Spleen (tissue), 11 donors: ENCODE data around the gene BET1L. TPM values are rescaled to one million over a fixed set of nuclear protein-coding genes. Genes with fewer than 3 reads are reported as not detected.
"Not testable (repeated sequence)": the region's sequence is repeated elsewhere in the genome, so short reads cannot be mapped to it uniquely, and the experiment has no call there.

Source experiments
- DNase-seq: peaks from one replicate; pipeline ENCODE4 v3.0.0-alpha.2; 2020
- H3K27ac ChIP-seq, 8 donors: fragments of 200-600 bp; sonication (generic) in 7 of 8; 1 replicate in 4 of 8; 2 replicates in 4 of 8; pipeline versions ENCODE4 v1.5.0 to v1.8.0; 2016 to 2021; ENCODE audit warnings: inconsistent platforms in 4 of 8, mild to moderate bottlenecking in 4 of 8, moderate library complexity in 1 of 8
- H3K27me3 ChIP-seq, 7 donors: fragments of 200-600 bp; sonication (generic) in 6 of 7; replicated peaks in 1 of 7; 1 replicate in 4 of 7; 2 replicates in 3 of 7; pipeline versions ENCODE4 v1.5.0 to v1.8.0; 2016 to 2021; ENCODE audit warnings: inconsistent platforms in 3 of 7, mild to moderate bottlenecking in 1 of 7
- H3K36me3 ChIP-seq, 6 donors: fragments of 200-600 bp; sonication (generic) in 5 of 6; 1 replicate in 4 of 6; 2 replicates in 2 of 6; pipeline versions ENCODE4 v1.5.0 to v1.8.0; 2016 to 2021; ENCODE audit warnings: inconsistent platforms in 2 of 6
- H3K4me1 ChIP-seq, 6 donors: fragments of 200-600 bp; sonication (generic) in 5 of 6; 1 replicate in 3 of 6; 2 replicates in 3 of 6; pipeline versions ENCODE4 v1.5.0 to v1.8.0; 2016 to 2021; ENCODE audit warnings: inconsistent platforms in 3 of 6
- H3K4me3 ChIP-seq, 8 donors: fragments of 200-600 bp; sonication (generic) in 7 of 8; 1 replicate in 4 of 8; 2 replicates in 4 of 8; pipeline versions ENCODE4 v1.5.0 to v1.8.0; 2016 to 2021; ENCODE audit warnings: inconsistent platforms in 4 of 8, mild to moderate bottlenecking in 4 of 8, moderate library complexity in 2 of 8
- H3K9me3 ChIP-seq, 8 donors: fragments of 200-600 bp; sonication (generic) in 7 of 8; 1 replicate in 4 of 8; 2 replicates in 4 of 8; pipeline versions ENCODE4 v1.5.0 to v1.8.0; 2016 to 2021; ENCODE audit warnings: inconsistent platforms in 4 of 8
- CTCF ChIP-seq, 11 experiments: fragments of 200-600 bp in 7 of 11; fragments of 450-650 bp in 4 of 11; sonication (generic) in 4 of 11; IDR thresholded peaks in 8 of 11; conservative IDR thresholded peaks in 3 of 11; 1 replicate in 7 of 11; 2 replicates in 4 of 11; pipeline versions ENCODE4 v1.4.0 to v1.8.0; 2016 to 2021; ENCODE audit warnings: antibody characterized with exemption in 11 of 11, inconsistent platforms in 4 of 11, mild to moderate bottlenecking in 1 of 11
- POLR2A ChIP-seq, 3 donors: fragments of 450-650 bp; IDR thresholded peaks; one replicate each; pipeline ENCODE4 v1.5.1; 2017; ENCODE audit warnings: antibody characterized with exemption in 3 of 3, mild to moderate bottlenecking in 1 of 3
- POLR2AphosphoS5 ChIP-seq, 3 donors: sonication (generic); formaldehyde crosslinking; IDR thresholded peaks; one replicate each; pipeline ENCODE4 v1.5.1; 2017; ENCODE audit warnings: antibody characterized with exemption in 3 of 3
- WGBS, 5 donors: extraction: QIAGEN DNeasy Blood & Tissue Kit in 3 of 5; methylation state at CpG; one replicate each; pipeline versions ENCODE4 v1.1.5 to v1.1.7; 2013 to 2018; 5-methylcytosine and 5-hydroxymethylcytosine counted together
- intact Hi-C: fragments of 100-400 bp; cut with DNase I; formaldehyde crosslinking; loops from one replicate; pipeline ENCODE4 v1.15.0; 2023; ENCODE audit warnings: low total_unique reads
- polyA plus RNA-seq, 3 donors: library from polyadenylated mRNA; stranded (reverse); fragments of 200-250 nt; gene quantifications; one replicate each; pipeline ENCODE4 v1.2.1, GENCODE V29; 2013
- total RNA-seq, 7 donors: library from RNA; depleted of rRNA in 3 of 7; stranded (reverse); fragments of >200 nt in 3 of 7; fragmentation: NEBNext Ultra II Directional in 4 of 7; extraction: Animal tissue kit (Norgen Biotek cat#: 25700) in 4 of 7; gene quantifications; one replicate each; pipeline versions ENCODE4 v1.1.0 to v1.2.1, GENCODE V29; 2016 to 2021
- donor health status: healthy with polysubstance abuse.
- donor health status: DM: no; HTN: no; CAD: no; lungs with moderate emphysema.
- donor health status: DM: no; HTN: no; CAD: no.
- donor health status: Bipolar disorder and iron deficiency.
- donor health status: healthy.
- donor health status: DM: no; HTN: no; CAD: no.
- donor health status: DM: yes; HTN: yes; CAD: no.

The BET1L gene
- total and polyA plus RNA-seq, 10 donors: 16.2 to 63.5 (median 44.4) TPM

- H3K36me3 ChIP-seq: peaks cover 2 to 85% (median 60%) of the 10 kb centered on the region in 6 donors
- DNase-seq: no peak
Observed at GRCh38 chr11:241634-242033, 34.4 kb upstream of the BET1L start.

GRCh38 chr11:240315-240714 lies 33.1 kb upstream of the BET1L start:
- peaks cover 19 to 51% (median 31%) of the 10 kb centered on the region in 6 donors for H3K4me1 ChIP-seq
- peaks cover 2 to 72% (median 49%) of the 10 kb centered on the region in 6 donors for H3K36me3 ChIP-seq
- WGBS, 5 donors: 79 to 100% (median 91%) methylated on average over 1 of the region's 1 CpG

More at GRCh38 chr11:241634-242033, 34.4 kb upstream of the BET1L start:
- WGBS, 5 donors: 93 to 96% (median 95%) methylated on average over 5 of the region's 5 CpGs
- Histone ChIP-seq H3K4me3 (no peak overlapping the region), H3K27ac (no peak overlapping the region), H3K9me3 (no peaks in the 10 kb centered on the region), H3K4me1 (peaks cover 15 to 45% (median 26%) of the 10 kb centered on the region in 6 donors), H3K27me3 (no peaks in the 10 kb centered on the region)
- intact Hi-C loops: no loop called here
- TF ChIP-seq CTCF (IDR thresholded peaks at IDR 0.05 in 8 of 11, conservative IDR thresholded peaks at IDR 0.05 in 3 of 11): no peak
- no peak for TF ChIP-seq POLR2AphosphoS5 (IDR thresholded peaks at IDR 0.05)
- TF ChIP-seq POLR2A (IDR thresholded peaks at IDR 0.05): no peak

GRCh38 chr11:238346-238745 lies 31.1 kb upstream of the BET1L start:
- H3K27ac ChIP-seq, DNase-seq, H3K9me3 ChIP-seq, H3K27me3 ChIP-seq, intact Hi-C loops: not testable (repeated sequence)
- peaks cover 21 to 60% (median 38%) of the 10 kb centered on the region in 6 donors for H3K4me1 ChIP-seq
- peaks cover 2 to 52% (median 31%) of the 10 kb centered on the region in 6 donors for H3K36me3 ChIP-seq
- WGBS, 5 donors: 84 to 93% (median 87%) methylated on average over 7 of the region's 7 CpGs
- peak overlapping the region in 2 of 8 donors; percentile 88 to 92 for H3K4me3 ChIP-seq

More at GRCh38 chr11:240315-240714, 33.1 kb upstream of the BET1L start:
- TF ChIP-seq POLR2AphosphoS5 (IDR thresholded peaks at IDR 0.05) (no peak), CTCF (IDR thresholded peaks at IDR 0.05 in 8 of 11, conservative IDR thresholded peaks at IDR 0.05 in 3 of 11) (no peak), POLR2A (IDR thresholded peaks at IDR 0.05) (no peak)
- Histone ChIP-seq H3K4me3 (no peak overlapping the region), H3K9me3 (no peaks in the 10 kb centered on the region), H3K27me3 (no peaks in the 10 kb centered on the region), H3K27ac (no peak overlapping the region)
- no peak for DNase-seq
- intact Hi-C loops: no loop called here

GRCh38 chr11:236774-237767 lies 29.9 kb upstream of the BET1L start, which contains the start of gene PSMD13:
TSS of gene PSMD13 (plus strand) at chr11:236976. CDS start at chr11:237050, 74 bp downstream.
- H3K27me3 ChIP-seq: no peaks in the 10 kb centered on the region
- peak in 4 of 11 experiments; percentile 17 to 50 (median 25) for TF ChIP-seq CTCF (IDR thresholded peaks at IDR 0.05 in 8 of 11, conservative IDR thresholded peaks at IDR 0.05 in 3 of 11)
- no peak for TF ChIP-seq POLR2A (IDR thresholded peaks at IDR 0.05)
- peak; percentile 83 to 96 (median 87) for TF ChIP-seq POLR2AphosphoS5 (IDR thresholded peaks at IDR 0.05)
- intact Hi-C loops: no loop called here

More at GRCh38 chr11:236774-237767, 29.9 kb upstream of the BET1L start, which contains the start of gene PSMD13:
- WGBS, 5 donors: 1 to 3% (median 3%) methylated on average over 27 to 62 of the region's 62 CpGs
- Histone ChIP-seq H3K4me3 (peak within 1 kb of the TSS; percentile 71 to 99 (median 92)), H3K4me1 (peaks cover 21 to 60% (median 38%) of the 10 kb centered on the region in 6 donors), H3K36me3 (peaks cover 0 to 41% (median 24%) of the 10 kb centered on the region in 6 donors), H3K27ac (peak within 1 kb of the TSS; percentile 85 to 99 (median 97)), H3K9me3 (no peaks in the 10 kb centered on the region)
- DNase-seq: peak; percentile 97
